HG03521 (cell line): ENCODE measurements around the gene TRAPPC2L.

Experiments used
- ATAC-seq: cut with Tn5 transposase; IDR thresholded peaks from one replicate; pipeline ENCODE4 v1.9.1; 2021; ENCODE audit warnings: mild to moderate bottlenecking, moderate library complexity; ENCODE audit not compliant: unreplicated experiment

The TRAPPC2L gene

DNA sequence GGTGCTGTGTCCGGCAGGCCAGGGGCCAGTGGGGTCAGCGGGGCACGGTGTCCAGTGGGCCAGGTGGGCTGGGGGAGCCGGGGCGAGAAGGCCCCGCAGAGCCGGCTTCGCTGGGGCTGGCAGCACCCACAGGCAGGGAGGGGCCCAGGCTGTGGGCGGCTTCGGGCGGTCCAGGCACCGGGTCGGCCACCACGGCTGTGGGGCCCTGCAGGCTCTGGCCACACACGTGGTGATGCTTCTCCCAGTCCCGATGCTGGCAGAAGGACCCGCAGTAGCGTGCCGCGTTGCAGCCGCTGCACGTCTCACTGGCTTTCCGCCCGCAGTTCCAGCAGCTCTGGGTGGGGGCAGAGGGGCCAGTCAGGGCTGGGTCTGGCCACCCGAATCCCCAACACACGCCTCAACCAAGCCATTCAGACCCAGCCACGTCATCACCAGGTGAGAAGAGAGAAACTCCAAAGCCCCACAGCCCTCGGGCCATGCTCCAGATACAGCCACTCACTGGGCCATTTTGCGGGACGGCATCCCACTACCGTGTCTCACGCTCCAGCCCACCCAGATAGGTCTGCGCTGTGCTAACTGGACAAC, 20.1 kb downstream of the TRAPPC2L start:
- no peak for ATAC-seq

DNA sequence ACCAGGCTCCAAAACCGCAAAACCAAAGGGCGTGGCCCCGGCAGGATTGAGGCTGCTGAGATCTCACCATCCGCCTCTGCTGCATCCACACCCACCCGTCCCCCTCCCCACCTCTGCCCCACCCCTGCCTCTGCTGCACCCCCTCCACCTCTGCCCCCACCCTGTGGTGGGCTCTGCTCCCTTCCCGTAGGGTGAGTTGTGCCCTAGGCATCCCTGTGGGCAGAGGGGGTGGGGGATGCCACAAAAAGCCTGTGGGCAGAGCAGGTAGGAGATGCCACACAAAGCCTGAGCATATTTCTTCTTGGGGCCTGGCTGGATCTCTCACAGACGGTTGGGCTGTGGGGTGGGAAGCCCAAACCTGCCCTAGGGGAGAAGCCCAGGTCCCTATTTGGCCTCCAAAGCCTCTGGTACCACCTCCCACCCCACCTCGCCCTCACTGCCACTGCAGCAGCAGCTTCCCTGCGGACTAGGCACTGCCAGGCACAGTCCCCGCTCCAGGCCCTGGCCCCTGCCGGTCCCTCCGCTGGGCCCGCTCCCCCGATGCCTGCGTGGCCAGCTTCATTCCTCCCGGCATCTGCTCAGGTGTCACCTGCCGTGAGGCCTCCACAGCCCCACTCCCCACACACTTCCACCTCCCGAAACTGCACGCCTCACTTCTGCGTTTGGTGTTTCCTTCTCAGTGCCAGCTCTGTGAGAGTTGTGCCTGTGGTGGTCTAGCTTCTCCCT, 20.8 kb downstream of the TRAPPC2L start:
- ATAC-seq, result no peak

DNA sequence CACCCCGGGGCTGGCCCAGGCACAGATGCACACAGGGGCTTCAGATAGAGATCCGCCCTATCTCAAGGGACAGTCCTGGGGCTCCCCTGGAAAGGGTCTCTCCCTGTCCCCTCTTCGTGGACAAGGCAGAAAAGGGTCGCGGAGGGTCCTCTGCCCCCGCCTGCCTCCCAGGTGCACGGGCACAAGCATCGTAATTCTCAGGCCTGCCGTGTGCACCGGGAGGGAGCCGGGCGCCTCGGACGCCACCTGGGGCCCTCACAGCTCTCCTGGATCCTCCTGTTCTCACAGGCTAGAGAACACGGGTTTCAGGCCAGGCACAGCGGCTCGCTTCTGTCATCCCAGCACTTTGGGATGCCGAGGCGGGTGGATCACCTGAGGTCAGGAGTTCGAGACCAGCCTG, 21.4 kb downstream of the TRAPPC2L start:
- no peak for ATAC-seq

GRCh38 chr16:88878967-88879787, 22.2 kb downstream of the TRAPPC2L start:
- no peak for ATAC-seq

GRCh38 chr16:88879788-88880055, 22.8 kb downstream of the TRAPPC2L start:
- ATAC-seq, result no peak

GRCh38 chr16:88880226-88881006, 23.5 kb downstream of the TRAPPC2L start:
- no peak for ATAC-seq

GRCh38 chr16:88881007-88881615, 24.2 kb downstream of the TRAPPC2L start:
- ATAC-seq, result no peak

- no peak for ATAC-seq
These were observed 24.9 kb downstream of the TRAPPC2L start for GRCh38 chr16:88881675-88882357.

DNA sequence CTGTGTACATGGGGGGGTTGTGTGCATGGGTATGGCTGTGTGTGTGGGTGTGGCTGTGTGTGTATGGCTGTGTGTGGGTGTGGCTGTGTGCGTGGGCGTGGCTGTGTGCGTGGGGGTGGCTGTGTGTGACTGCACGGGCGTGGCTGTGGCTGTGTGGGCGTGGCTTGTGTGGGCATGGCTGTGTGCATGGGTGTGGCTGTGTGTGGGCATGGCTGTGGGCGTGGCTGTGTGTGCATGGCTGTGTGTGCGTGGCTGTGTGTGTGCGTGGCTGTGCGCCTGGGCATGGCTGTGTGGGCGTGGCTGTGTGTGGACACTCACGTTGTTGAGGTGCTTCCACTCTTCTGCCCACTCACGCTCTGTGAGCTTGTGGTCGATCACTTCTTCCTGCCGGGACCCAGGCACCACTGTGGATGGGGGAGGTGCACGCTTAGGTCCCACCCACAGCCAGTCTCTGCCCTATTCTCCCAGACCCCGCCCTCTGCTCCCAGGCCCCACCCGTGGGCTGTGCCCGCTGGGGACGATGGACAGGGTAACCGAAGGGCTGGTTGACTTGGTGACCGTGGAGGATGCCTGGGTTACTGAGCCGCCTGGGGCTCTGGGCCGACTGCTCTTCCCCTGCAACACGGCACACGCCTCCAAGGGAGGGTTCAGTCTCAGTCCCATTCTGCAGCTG, 25.6 kb downstream of the TRAPPC2L start:
- no peak for ATAC-seq

DNA sequence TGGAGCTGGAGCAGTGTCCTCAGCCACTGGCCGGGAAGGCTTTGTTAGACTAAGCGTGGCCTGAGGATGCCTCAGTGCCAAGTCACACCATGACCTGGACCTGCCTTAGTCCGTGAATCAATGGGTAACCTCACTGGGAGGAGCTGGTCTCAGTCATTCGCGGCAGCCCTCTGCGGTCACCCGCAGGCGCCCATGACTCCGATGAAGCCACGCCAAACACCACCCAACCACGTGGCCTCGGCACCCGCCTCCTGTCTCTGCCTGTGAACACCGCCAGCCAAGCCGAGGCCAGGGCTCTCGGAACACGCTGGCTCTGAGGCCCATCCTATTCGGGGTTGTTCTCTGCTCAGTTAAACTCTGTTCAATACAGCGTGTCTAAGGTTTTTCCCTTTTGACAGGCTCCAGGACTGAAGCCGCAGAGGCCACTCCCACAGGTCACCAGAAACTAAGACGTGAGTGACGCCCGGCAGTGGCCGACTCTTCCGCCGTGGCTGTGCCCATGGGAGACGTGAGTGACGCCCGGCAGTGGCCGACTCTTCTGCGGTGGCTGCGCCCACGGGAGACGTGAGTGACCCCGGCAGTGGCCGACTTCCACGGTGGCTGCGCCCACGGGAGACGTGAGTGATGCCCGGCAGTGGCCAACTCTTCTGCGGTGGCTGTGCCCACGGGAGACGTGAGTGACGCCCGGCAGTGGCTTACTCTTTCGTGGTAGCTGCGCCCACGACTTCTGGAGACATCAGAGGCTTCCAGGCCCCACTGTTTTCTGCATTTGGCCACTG, 26.4 kb downstream of the TRAPPC2L start:
- ATAC-seq, result no peak

DNA sequence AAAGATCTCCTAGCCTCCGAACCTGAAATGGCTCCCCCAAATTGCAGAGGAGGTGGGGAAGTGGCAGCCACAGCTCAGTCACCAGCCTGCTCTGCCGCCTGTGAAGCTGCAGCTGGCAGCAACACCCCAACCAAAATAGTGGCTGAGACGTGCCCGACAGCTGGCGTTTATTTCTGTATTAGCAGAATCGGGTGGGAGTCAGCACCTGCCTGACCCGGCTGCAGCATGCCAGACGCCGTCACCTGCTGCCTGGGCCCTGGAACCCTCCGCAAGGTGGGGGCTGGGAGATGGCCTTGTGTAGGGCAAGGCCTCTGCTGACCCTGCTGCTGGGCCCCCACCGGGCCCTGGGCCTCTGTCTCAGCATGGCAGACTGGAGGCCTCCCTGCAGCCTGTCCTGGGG, 27.0 kb downstream of the TRAPPC2L start:
- no peak for ATAC-seq

GRCh38 chr16:88884569-88885271, 27.8 kb downstream of the TRAPPC2L start:
- ATAC-seq, result no peak

GRCh38 chr16:88885693-88886280, 28.9 kb downstream of the TRAPPC2L start:
- ATAC-seq, result no peak

GRCh38 chr16:88886420-88886844, 29.5 kb downstream of the TRAPPC2L start:
- no peak for ATAC-seq

DNA sequence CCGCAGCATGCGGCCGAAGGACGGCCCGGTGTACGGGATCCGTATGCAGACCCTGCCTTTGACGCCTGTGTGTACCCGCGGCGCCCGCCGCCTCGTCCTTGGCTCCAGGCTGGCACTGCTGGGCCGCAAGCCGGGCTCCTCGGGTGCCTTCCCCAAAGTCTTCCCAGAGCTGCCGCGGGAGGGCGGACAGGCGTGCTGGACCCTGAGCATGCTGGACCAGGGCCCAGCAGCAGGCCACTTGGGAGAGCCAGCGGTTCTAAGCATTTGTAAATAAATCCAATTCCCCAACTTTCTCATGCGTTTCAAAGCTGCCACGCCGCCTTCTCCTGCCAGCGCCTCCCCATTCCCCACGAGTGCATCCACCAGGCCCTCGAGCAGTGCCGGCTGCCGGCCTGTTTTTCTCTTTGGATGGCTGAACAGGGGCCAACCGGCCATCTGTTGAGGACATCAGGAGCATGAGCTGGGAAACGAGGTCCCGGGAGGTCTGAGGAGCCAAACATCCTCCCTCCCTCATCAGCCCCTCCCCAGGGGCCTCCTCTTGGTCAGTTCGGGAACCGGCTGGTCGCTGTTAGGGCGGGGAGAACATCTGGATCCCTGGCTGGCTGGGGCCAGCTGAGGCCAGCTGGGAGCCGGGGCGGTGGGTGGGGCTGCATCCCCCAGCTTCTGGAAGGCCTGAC, 30.1 kb downstream of the TRAPPC2L start:
- ATAC-seq, result no peak

DNA sequence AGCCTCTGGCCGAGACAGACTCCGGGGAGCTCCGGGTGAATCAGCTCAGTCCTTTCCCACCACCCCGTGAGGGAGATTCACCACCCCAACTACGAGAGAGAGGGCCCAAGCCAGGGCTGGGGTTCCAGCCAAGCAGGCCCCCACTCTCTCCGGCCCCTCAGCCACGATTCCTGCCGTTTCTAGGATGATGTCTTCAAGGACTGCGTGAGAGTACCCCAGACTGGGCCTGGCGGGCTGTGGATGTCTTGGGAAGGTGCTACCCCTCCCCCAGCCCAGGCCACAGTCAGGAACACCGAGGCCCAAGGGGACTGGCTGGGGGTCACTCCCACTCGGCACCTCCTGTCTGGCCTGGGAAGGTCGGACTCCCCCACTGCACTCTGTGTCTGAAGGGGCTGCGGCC, 31.1 kb downstream of the TRAPPC2L start:
- no peak for ATAC-seq
